Psoas muscle (tissue), 8 donors: ENCODE measurements around the gene FBLL1. TPM values are rescaled to one million over a fixed set of nuclear protein-coding genes. Genes with fewer than 3 reads are reported as not detected.
A peak's percentile ranks its signal among the peaks of the same experiment; 100 is the strongest.

ENCODE experiments used
- ATAC-seq, 4 donors: fragments of 200-7000 bp; cut with Tn5 transposase; one replicate each; pipeline ENCODE4 v1.9.1; 2020; ENCODE audit warnings: moderate library complexity in 3 of 4, mild to moderate bottlenecking in 2 of 4
- DNase-seq, 2 donors: peaks; one replicate each; pipeline ENCODE4 v3.0.0-alpha.2; 2020
- H3K27ac ChIP-seq: fragments of 200-600 bp; one replicate; pipeline ENCODE4 v1.8.0; 2022
- H3K27me3 ChIP-seq, 3 donors: fragments of 200-600 bp in 1 of 3; one replicate each; pipeline versions ENCODE4 v1.6.1 to v1.8.0; 2013 to 2022; ENCODE audit warnings: low read length in 2 of 3, mild to moderate bottlenecking in 2 of 3, moderate library complexity in 1 of 3; ENCODE audit not compliant: insufficient read depth in 3 of 3
- H3K36me3 ChIP-seq, 2 donors: fragments of 200-600 bp in 1 of 2; one replicate each; pipeline versions ENCODE4 v1.6.1 to v1.8.0; 2013 to 2022; ENCODE audit warnings: low read depth in 1 of 2, mild to moderate bottlenecking in 1 of 2, moderate library complexity in 1 of 2; ENCODE audit not compliant: insufficient read depth in 1 of 2
- H3K4me1 ChIP-seq: fragments of 200-600 bp; one replicate; pipeline ENCODE4 v1.8.0; 2022
- H3K4me3 ChIP-seq: fragments of 200-600 bp; one replicate; pipeline ENCODE4 v1.8.0; 2022; ENCODE audit warnings: mild to moderate bottlenecking
- H3K9me3 ChIP-seq: fragments of 200-600 bp; one replicate; pipeline ENCODE4 v1.8.0; 2022
- CTCF ChIP-seq: fragments of 200-600 bp; IDR thresholded peaks from one replicate; pipeline ENCODE4 v1.8.0; 2022; ENCODE audit warnings: antibody characterized with exemption
- WGBS, 3 donors: extraction: QIAGEN DNeasy Blood & Tissue Kit; methylation state at CpG; one replicate each; pipeline versions ENCODE4 v1.1.6 to v1.1.7; 2013; 5-methylcytosine and 5-hydroxymethylcytosine counted together
- intact Hi-C, 2 donors: fragments of 100-400 bp; cut with DNase I; formaldehyde crosslinking; loops; one replicate each; pipeline versions ENCODE4 v1.11.0 to v1.14.2; 2022
- polyA plus RNA-seq, 3 donors: library from polyadenylated mRNA; stranded (reverse); fragments of 200-250 nt; gene quantifications; one replicate each; pipeline ENCODE4 v1.2.3, GENCODE V29; 2013
- total RNA-seq, 4 donors: library from RNA; stranded (reverse); fragmentation: NEBNext Ultra II Directional in 2 of 4; extraction: Animal tissue kit (Norgen Biotek cat#: 25700) in 2 of 4; gene quantifications; one replicate each; pipeline versions ENCODE4 v1.2.1 to v1.2.4, GENCODE V29; 2021 to 2023
- donor health status: healthy with polysubstance abuse.
- donor health status: DM: no; HTN: no; CAD: no; lungs with moderate emphysema.
- donor health status: Bipolar disorder and iron deficiency.
- donor health status: healthy.
- donor health status: DM: yes; HTN: yes; CAD: no.
- donor health status: DM: no; HTN: no; CAD: no.
- donor health status: DM: no; HTN: no; CAD: no.
- donor health status: DM: yes; HTN: yes; CAD: no.

Gene FBLL1
- total and polyA plus RNA-seq, 7 donors, result 0.05 to 0.21 (median 0.20) TPM; not detected in 4

- DNase-seq (no peak), ATAC-seq (no peak)
- peaks cover 21 to 99% of the 10 kb centered on the region in 2 donors for H3K36me3 ChIP-seq
- no peaks in the 10 kb centered on the region for H3K27me3 ChIP-seq
- no peaks in the 10 kb centered on the region for H3K9me3 ChIP-seq
- no peaks in the 10 kb centered on the region for H3K4me1 ChIP-seq
- no peak overlapping the region for H3K27ac ChIP-seq
- no peak overlapping the region for H3K4me3 ChIP-seq
- no peak for TF ChIP-seq CTCF
- 96 to 99% (median 98%) methylated on average over 2 of the region's 2 CpGs for WGBS, 3 donors
- intact Hi-C loops, result no loop called here
Measured at GRCh38 chr5:168513861-168514428, 15.2 kb upstream of the FBLL1 start.

DNA sequence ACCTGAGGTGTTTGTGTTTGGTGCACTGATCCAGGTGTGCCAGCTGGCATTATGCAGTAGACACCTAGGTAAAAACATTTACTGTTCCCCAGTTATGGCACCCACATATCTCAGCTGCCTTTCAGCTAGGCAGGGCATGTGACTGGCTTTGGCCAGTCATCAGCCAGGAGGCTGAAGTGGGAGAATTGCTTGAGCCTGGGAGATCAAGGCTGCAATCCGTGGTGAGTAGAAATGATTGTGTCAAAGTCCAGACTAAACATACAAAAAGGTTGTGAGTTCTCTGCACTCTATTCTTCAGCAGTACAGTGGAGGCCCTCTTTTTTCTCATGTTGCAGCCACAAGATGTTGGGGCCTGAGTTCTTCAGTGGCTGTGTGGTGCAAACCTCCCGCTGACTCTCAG, 3.2 kb upstream of the FBLL1 start:
- Histone ChIP-seq H3K27me3 (peaks cover 0 to 24% (median 13%) of the 10 kb centered on the region in 3 donors), H3K9me3 (no peaks in the 10 kb centered on the region), H3K4me1 (no peaks in the 10 kb centered on the region), H3K36me3 (peaks cover 0 to 17% of the 10 kb centered on the region in 2 donors), H3K4me3 (no peak overlapping the region), H3K27ac (no peak overlapping the region)
- intact Hi-C loops, result no loop called here
- WGBS, 3 donors, result 69 to 85% (median 83%) methylated on average over 2 of the region's 2 CpGs
- DNase-seq (no peak), ATAC-seq (no peak)
- no peak for TF ChIP-seq CTCF

GRCh38 chr5:168527756-168528295, 1.3 kb upstream of the FBLL1 start:
- H3K27ac ChIP-seq, result no peak overlapping the region
- WGBS, 3 donors, result 84 to 85% (median 84%) methylated on average over 4 of the region's 4 CpGs
- no peak overlapping the region for H3K4me3 ChIP-seq
- no peaks in the 10 kb centered on the region for H3K9me3 ChIP-seq
- no peak for TF ChIP-seq CTCF
- H3K36me3 ChIP-seq, result no peaks in the 10 kb centered on the region
- intact Hi-C loops, result no loop called here
- H3K4me1 ChIP-seq, result no peaks in the 10 kb centered on the region
- H3K27me3 ChIP-seq, result peaks cover 2 to 43% (median 17%) of the 10 kb centered on the region in 3 donors
- ATAC-seq, result no peak
- no peak for DNase-seq

DNA sequence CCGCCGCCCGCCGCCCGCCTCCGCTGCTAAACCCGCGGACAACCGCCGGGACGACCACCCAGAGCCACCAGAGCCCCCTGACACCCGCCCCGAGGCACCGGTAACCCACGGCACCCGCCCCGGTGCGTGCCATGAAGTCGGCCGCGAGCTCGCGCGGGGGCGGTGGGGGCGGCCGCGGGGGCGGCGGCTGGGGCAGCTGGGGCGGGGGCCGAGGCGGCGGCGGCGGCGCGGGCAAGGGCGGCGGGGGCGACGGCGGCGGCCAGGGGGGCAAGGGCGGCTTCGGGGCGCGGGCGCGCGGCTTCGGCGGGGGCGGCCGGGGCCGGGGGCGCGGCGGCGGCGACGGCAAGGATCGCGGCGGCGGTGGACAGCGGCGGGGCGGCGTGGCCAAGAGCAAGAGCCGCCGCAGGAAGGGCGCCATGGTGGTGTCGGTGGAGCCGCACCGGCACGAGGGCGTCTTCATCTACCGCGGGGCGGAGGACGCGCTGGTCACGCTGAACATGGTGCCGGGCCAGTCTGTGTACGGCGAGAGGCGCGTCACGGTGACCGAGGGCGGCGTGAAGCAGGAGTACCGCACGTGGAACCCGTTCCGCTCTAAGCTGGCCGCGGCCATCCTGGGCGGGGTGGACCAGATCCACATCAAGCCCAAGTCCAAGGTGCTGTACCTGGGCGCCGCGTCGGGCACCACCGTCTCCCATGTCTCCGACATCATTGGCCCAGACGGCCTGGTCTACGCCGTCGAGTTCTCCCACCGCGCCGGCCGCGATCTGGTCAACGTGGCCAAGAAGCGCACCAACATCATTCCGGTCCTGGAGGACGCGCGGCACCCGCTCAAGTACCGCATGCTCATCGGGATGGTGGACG, 499 bp downstream of the FBLL1 start:
- no peak for ATAC-seq

More for the DNA sequence above, 499 bp downstream of the FBLL1 start:
- WGBS, 3 donors, result 14 to 32% (median 20%) methylated on average over 53 to 123 of the region's 125 CpGs
- no peak for TF ChIP-seq CTCF
- H3K27me3 ChIP-seq, result peaks cover 2 to 48% (median 17%) of the 10 kb centered on the region in 3 donors
- peak overlapping the region; percentile 59 for H3K4me3 ChIP-seq
- peak in 1 of 2 donors; percentile 14 for DNase-seq
- intact Hi-C loops, result no loop called here
- H3K36me3 ChIP-seq, result no peaks in the 10 kb centered on the region
- no peaks in the 10 kb centered on the region for H3K4me1 ChIP-seq
- H3K27ac ChIP-seq, result no peak overlapping the region
- no peaks in the 10 kb centered on the region for H3K9me3 ChIP-seq
